Measurements from ENCODE around the gene MYO5B.

MYO5B gene

GRCh38 chr18:50187659-50188058 is 7.3 kb downstream of the MYO5B start:
- DNase-seq = no peak

GRCh38 chr18:50186385-50186784 is 8.6 kb downstream of the MYO5B start:
- no peak for DNase-seq

- no peak for DNase-seq
Measured at GRCh38 chr18:50183556-50183955, 11.4 kb downstream of the MYO5B start.

DNA sequence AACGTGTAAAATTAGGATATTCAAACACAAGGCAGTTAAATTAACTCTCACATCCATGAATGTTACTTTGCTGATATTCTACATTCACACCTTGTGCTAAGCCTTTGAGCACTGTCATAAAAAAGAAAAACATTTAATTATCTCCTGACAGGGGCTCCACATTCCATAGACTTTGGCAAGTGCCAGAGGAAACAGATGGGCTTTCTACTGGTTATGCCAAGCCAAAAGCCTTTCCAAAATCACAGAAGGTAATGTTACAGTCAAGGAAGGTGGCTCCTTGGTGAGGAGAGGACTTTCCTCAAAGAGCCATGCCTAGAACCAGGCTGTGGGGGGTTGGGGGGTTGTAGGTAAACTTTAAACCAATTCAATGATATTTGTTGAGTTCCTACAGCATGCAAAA is 12.4 kb downstream of the MYO5B start:
- no peak for DNase-seq

DNA sequence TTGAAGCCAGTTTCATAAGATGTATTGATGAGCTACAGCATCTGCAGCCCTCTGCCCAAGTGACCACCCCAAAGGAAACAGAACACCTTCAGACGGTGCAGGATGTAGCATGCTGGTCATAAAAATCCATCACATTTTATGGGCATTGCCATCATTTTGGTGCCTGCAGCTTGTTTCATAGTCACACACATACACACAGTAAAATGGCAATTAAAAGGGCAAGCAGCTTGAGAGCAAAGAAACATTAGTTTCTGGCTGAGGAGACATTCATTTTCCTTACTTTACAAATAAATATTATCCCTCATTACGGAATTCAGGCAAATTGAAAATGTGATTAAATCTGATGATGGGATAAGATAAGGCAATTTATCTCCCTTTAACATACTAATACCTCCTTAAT is 13.4 kb downstream of the MYO5B start:
- DNase-seq = no peak

DNA sequence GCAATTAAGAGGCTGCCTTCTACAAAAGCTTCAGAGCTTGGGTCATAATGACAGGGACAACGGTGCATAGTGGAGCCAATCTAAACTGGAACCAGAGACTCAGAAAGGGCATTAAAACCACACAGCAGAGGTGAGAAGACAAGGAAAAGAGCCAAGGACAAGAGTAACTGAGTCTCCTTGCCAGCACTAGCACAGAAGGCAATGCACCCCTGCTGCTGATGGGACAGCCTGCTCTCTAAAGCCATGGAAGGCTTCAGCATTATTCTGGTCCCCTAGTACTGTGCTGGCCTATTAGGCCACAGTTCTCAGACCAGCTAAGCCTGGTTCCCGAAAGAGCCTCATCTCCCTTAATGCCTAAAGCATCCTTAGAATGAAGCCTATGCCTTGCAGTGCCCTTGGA is 15.5 kb downstream of the MYO5B start:
- no peak for DNase-seq

DNA sequence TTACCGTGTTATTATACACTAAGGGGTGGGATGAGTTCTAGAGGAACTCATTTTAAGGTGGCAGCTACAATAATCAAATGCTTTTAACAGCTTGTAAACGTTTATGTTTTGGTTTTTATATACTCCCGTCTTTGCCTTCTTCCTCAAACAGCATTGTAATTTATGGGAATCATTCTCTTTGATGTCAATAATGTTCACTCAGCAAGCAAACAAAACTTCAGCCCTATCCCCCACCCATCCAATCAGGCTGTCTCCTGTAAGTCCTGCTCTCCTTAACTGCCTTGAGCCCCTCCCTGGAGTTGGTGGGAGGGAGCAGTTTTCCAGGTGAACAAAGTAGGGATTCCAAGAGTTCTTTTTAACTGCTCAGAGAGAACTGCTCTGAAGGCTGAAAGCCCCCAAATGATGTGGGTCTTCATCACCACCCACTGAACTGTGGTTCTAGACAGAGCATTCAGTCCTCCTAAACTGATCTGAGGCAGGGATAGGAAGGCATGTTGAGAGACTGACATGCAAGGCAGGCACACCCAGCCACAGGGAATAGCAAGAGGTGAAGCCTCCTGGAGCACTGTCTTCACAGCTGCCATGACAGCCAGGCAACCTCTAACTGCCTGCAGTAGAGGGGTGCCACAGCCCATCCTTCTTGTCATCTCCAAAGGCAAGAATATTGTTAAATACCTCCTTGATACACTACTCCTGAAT is 17.5 kb downstream of the MYO5B start:
- no peak for DNase-seq

DNA sequence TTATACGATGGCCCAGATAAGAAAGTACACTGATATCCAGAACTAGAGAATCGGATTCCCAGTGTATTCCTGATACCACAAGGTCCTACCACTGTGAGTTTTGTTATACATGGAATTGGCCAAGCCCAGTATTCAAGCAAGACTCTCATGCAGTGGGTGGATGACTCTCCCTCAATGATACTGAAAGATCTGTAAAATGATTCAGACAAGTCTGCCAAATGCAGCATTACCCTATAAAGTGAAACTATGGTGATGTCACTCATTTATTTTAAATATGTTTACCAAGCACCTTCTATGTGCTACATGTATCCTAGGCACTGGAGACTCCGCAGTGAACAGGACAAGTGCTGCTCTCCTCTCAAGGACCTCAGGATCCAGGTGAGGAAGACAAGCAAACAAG is 22.6 kb downstream of the MYO5B start:
- DNase-seq = no peak

GRCh38 chr18:50171406-50171805 is 23.5 kb downstream of the MYO5B start:
- no peak for DNase-seq

DNA sequence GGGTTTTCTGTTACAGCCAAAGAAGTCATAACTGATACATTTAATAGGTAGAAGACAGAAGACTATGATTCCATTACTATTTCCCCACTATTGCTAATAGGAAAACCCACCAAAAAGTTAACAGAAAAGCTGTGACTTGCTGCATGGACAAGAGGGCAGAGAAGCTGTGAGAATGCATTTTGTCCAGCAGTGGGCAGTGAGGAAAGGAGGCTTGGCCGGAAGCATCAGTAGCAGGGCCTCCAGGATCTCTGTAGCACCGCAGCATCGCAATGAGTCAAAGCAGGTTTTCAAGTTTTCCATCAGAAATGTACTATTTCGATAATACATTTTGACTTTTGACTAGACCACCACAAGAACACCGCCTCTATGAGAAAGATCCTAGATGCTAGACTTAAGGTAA is 24.9 kb downstream of the MYO5B start:
- DNase-seq = no peak

DNA sequence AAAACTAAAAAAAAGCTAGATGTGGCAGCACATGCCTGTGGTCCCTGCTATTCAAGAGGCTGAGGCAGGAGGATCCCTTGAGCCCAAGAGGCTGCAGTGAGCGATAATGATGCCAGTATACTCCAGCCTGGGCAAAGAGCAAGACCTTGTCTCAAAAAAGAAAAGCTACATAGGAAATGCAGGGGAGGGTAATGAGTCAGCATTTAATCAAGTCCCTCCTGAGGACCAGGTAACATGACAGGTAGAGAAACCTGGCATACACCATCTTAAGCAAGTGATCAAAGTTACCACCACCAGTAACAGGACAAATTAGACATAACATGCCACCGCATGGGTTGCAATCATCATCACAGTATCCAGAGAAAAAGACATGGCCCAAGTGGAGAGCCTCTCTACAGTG is 25.8 kb downstream of the MYO5B start:
- no peak for DNase-seq

DNA sequence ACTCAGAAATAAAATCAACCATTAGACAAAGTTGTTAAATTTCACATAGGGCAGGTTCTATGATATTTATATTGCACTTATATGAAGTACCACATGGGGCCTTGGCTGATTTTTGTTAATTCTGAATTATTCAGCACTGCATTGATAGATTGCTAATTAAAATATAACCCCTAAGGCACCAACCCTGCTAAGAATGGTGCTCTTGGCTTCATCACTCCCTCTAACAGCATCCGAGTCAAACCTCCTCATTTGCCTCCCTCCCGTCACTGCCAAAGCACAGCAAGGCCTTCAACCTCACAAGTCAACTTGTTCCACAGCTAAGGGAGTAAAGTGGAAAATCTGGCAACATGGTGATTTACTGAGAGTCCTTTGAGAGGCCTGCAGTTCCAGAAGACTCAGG is 27.0 kb downstream of the MYO5B start:
- DNase-seq = no peak

- no peak for DNase-seq
Measured at GRCh38 chr18:50166901-50167300, 28.0 kb downstream of the MYO5B start.

- no peak for DNase-seq
Measured at GRCh38 chr18:50163505-50163904, 31.4 kb downstream of the MYO5B start.

DNA sequence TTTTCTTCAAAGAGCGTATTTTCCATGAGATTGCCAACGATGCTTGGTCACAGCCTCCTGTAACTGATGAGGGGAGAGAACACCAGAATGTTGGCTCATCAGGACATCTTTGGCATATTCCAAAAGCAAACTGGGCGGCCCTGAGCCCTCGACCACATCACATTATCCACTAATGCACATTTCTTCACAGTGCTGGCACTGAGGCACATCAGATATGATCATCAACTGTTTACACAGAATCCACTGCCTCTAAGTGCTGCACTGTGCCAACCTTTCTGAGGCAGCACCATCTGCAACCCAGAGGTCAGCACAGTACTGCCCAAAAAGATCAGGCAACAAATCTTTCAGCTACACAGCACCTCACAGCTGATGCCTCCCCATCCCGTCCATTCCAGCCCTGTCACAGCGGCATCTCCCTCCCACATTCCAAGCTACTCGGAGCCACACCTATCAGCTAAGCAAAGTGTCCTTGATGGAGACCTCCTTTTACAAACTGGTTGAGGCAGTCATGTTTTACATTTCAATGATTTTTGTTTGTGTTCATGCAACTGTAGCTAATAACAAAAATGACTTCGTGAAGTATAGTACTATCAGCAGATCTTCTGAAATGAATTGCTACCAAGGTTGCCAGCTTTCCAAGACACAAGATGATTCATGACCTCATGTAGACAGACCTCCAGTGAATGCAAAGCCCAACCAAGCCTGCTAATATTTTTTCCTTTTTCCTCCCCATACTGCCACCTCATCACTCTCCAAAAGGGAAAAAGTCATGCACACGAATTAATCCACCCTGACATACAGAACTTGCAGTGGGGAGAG is 32.3 kb downstream of the MYO5B start:
- no peak for DNase-seq

GRCh38 chr18:50161597-50162205 is 33.2 kb downstream of the MYO5B start:
- DNase-seq = no peak

GRCh38 chr18:50159654-50160046 is 35.3 kb downstream of the MYO5B start:
- no peak for DNase-seq

- no peak for DNase-seq
Measured at GRCh38 chr18:50158866-50159653, 35.9 kb downstream of the MYO5B start.

DNA sequence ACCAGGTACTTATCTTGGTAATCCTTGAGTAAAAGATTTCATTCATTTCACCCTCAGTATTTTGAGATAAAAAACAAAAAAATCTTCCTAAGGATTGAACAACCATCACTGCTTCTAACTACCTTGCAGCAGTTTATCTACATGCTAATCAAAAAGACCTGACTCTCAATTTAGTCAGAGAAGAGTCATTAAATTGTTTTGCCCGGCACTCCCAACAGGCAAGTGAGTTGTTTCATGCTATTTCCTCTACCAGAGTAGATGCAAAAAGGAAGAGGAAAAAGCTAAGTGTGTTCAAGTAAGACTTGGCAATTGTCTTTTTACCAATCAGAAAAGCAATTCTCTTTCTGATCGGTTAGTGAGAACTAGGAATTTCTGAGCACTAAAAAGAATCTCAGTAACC is 39.5 kb downstream of the MYO5B start:
- DNase-seq = no peak

DNA sequence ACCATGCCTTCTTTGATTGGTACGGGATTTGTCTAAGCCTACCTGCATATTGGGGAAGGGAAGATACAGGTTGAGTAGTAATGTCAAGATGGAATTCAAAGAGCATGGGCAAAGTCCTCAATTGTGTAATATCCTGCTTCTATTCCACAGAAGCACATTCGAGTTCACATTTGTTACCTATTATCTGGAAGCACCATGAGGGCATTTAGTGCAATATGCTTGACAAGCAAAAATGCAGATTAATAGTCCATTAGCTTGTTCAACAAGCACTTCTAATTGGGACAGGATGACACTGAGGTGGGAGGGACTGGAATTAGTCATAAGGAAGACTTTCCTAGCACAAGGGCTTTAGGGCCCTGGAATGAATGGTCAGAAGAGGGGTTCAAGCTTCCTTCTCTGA is 40.5 kb downstream of the MYO5B start:
- no peak for DNase-seq

DNA sequence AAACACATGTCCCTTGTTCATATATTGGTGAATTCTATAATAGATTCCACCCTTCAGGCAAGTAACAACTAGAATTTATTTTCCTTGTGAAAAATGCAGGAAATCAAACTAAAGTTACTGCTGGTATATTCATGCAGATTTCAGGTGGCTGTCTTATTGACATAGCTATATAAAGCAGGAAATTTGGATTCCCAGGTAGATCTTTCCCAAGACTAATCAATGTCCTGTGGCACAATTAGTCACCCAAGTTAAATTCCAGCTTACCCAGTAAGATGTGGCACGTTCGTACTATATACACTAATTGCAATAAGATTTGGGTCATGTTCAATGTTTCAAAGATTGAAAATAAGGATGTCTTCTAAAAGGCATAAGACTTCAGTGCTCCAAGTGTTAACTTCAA is 42.0 kb downstream of the MYO5B start:
- no peak for DNase-seq

DNA sequence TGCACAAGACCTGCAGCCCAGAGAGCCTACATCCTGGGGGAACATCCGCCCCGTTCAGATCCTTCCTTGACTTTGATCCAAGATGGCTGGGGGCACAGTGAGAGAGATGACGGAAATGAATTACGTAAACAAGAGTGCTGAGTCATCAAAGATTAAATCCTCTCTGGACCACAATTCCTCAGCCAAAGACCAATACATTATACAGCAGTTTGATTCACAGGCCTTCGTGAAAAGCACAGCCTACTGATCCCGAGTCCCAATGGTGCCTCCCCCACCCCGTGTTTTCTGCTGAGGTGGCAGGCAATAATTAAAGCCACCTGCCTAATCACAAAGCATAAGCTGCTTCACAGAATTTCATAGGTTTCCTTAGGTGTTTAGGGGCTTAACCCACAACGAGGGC is 43.0 kb downstream of the MYO5B start:
- DNase-seq = no peak

DNA sequence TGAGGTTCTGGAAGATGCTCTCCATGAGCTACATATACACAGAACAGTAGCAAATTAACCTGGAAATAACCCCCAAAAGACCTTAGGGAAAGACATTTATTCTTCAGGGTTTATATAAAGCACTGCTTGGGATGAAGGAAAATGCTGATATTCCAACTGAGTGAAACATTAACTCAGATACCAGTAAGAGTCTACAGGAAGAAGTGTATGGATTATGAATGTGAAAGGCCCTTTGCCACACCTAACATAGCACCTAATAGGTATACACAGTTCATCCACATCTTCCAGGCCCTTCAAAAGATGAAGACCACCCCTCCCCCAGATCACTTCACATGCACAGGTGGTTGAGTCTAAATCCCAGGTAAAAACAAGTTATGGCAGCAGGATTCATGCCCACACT is 50.4 kb downstream of the MYO5B start:
- DNase-seq = no peak
